IgD-negative memory B cell (primary cell): ENCODE data around the gene SPAG16. TPM values are rescaled to one million over a fixed set of nuclear protein-coding genes. Genes with fewer than 3 reads are reported as not detected.

Experiments
- H3K27ac Mint-ChIP-seq, 3 donors: one replicate each; pipeline ENCODE4 v1.8.0; 2020 to 2022; ENCODE audit warnings: mild to moderate bottlenecking in 3 of 3, mixed read lengths in 3 of 3, moderate library complexity in 1 of 3
- H3K27me3 Mint-ChIP-seq: one replicate; pipeline ENCODE4 v1.8.0; 2021; ENCODE audit warnings: mixed read lengths
- H3K36me3 Mint-ChIP-seq: one replicate; pipeline ENCODE4 v1.8.0; 2020; ENCODE audit warnings: mild to moderate bottlenecking, mixed read lengths
- H3K4me1 Mint-ChIP-seq, 3 donors: one replicate each; pipeline ENCODE4 v1.8.0; 2020 to 2022; ENCODE audit warnings: mixed read lengths in 3 of 3, mild to moderate bottlenecking in 1 of 3
- H3K4me3 Mint-ChIP-seq, 4 donors: one replicate each; pipeline ENCODE4 v1.8.0; 2020 to 2022; ENCODE audit warnings: mild to moderate bottlenecking in 4 of 4, mixed read lengths in 4 of 4, moderate library complexity in 3 of 4
- H3K9me3 Mint-ChIP-seq, 3 donors: one replicate each; pipeline ENCODE4 v1.8.0; 2020 to 2021; ENCODE audit warnings: mixed read lengths in 3 of 3, mild to moderate bottlenecking in 1 of 3
- polyA plus RNA-seq: library from polyadenylated mRNA; unstranded; fragments of 300-500 nt; fragmentation: Illumina TruSeq; gene quantifications from one replicate; pipeline ENCODE4 v1.2.3, GENCODE V29; 2021

The SPAG16 gene
- polyA plus RNA-seq, result 9.1 TPM

DNA sequence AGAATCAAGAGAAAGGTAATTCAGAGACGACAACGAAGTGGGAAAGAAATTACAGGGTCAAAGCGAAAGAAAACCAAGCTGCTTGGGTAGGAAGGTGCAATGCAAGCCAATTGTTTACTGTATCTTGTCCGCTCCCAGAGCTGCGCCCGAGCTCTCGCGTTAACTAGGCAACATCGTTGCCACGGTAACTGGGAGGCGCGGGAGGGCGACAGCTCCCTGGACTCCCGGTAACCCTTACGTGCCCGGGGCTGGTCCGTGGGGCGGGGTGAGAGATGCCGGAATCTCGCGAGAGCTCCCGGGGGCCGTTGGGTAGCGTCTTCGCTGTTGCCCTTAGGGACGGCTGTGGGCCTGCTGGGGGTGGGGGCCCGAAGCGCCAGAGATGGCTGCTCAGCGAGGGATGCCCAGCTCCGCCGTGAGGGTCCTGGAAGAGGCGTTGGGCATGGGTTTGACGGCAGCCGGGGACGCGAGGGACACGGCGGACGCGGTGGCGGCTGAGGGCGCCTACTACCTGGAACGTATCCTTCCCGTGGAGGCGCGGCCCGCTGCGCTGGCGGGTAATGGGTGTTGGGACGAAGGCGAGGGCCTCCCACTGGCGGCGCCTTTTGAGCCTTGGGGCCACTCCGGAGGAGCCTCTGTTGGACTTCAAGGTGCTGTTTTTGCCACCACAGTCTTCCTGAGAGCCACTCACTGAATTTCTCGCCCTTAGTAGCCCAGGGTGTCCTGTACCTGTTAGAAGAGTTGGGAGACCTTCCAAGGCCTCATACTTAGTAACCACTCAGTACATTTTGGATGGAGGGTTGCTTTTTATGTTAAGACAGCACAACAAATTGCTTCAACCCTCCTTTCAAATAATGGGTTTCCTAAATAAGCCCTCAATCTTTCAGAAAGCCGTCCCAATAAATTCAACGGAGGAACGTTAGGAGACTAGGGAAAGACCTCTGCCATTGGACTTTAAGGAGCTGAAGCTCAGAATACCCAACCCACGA lies at the start of gene SPAG16:
Gene SPAG16 (plus strand): TSS at position 360 of the 986 bp plus-strand sequence.
- Mint-ChIP-seq H3K4me1 (peaks cover 21 to 26% (median 24%) of the 10 kb centered on the region in 3 donors), H3K27ac (peak within 1 kb of the TSS; percentile 15 to 98 (median 93))

GRCh38 chr2:213234641-213235040 lies 49.6 kb upstream of the SPAG16 start:
- H3K27ac Mint-ChIP-seq, result no peak overlapping the region
- H3K4me1 Mint-ChIP-seq, result peaks cover 15 to 23% (median 17%) of the 10 kb centered on the region in 3 donors
- H3K27me3 Mint-ChIP-seq, result peaks cover 13% of the 10 kb centered on the region

More for the DNA sequence above, at the start of gene SPAG16:
- peaks cover 3% of the 10 kb centered on the region for H3K36me3 Mint-ChIP-seq
- peak within 1 kb of the TSS; percentile 95 to 98 (median 97) for H3K4me3 Mint-ChIP-seq
- no peaks in the 10 kb centered on the region for H3K9me3 Mint-ChIP-seq
- H3K27me3 Mint-ChIP-seq, result peaks cover 3% of the 10 kb centered on the region

GRCh38 chr2:213235741-213236140 lies 48.5 kb upstream of the SPAG16 start:
- peaks cover 13% of the 10 kb centered on the region for H3K27me3 Mint-ChIP-seq
- H3K36me3 Mint-ChIP-seq, result no peaks in the 10 kb centered on the region
- H3K9me3 Mint-ChIP-seq, result peaks cover 0 to 2% (median 0%) of the 10 kb centered on the region in 3 donors
- H3K4me3 Mint-ChIP-seq, result no peak overlapping the region
- H3K4me1 Mint-ChIP-seq, result peaks cover 12 to 23% (median 17%) of the 10 kb centered on the region in 3 donors
- H3K27ac Mint-ChIP-seq, result no peak overlapping the region

More at GRCh38 chr2:213234641-213235040, 49.6 kb upstream of the SPAG16 start:
- H3K36me3 Mint-ChIP-seq, result no peaks in the 10 kb centered on the region
- peaks cover 0 to 2% (median 0%) of the 10 kb centered on the region in 3 donors for H3K9me3 Mint-ChIP-seq
- no peak overlapping the region for H3K4me3 Mint-ChIP-seq

DNA sequence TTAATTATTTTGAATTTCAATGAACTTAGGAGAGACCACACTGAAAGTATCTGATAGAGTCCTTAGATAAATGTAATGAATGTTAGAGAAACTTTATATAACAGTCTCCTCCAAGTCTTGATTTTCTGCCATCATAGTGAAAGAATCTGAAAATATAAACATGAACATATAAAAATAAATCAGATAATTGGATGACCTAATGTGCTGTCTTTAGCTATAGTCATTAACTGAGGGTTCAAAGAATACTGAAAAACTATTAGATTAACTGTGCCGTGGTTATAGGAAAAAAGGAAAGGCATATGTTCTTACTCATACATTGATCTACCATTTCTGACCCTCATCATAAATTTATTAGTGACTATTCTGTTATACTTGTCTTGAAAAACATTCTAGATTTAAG lies 47.0 kb upstream of the SPAG16 start:
- Mint-ChIP-seq H3K4me3 (no peak overlapping the region), H3K4me1 (peaks cover 12 to 23% (median 17%) of the 10 kb centered on the region in 3 donors), H3K9me3 (peaks cover 0 to 2% (median 0%) of the 10 kb centered on the region in 3 donors), H3K27ac (no peak overlapping the region), H3K36me3 (no peaks in the 10 kb centered on the region), H3K27me3 (peaks cover 13% of the 10 kb centered on the region)

GRCh38 chr2:213237787-213238186 lies 46.5 kb upstream of the SPAG16 start:
- no peak overlapping the region for H3K4me3 Mint-ChIP-seq
- peaks cover 10 to 20% (median 15%) of the 10 kb centered on the region in 3 donors for H3K4me1 Mint-ChIP-seq
- no peaks in the 10 kb centered on the region for H3K36me3 Mint-ChIP-seq

GRCh38 chr2:213238753-213239495 lies 45.3 kb upstream of the SPAG16 start:
- Mint-ChIP-seq H3K27ac (no peak overlapping the region), H3K9me3 (peaks cover 0 to 2% (median 0%) of the 10 kb centered on the region in 3 donors), H3K4me3 (no peak overlapping the region), H3K4me1 (peaks cover 2 to 9% (median 3%) of the 10 kb centered on the region in 3 donors), H3K27me3 (peaks cover 9% of the 10 kb centered on the region), H3K36me3 (no peaks in the 10 kb centered on the region)

More at GRCh38 chr2:213237787-213238186, 46.5 kb upstream of the SPAG16 start:
- Mint-ChIP-seq H3K27ac (no peak overlapping the region), H3K9me3 (peaks cover 0 to 2% (median 0%) of the 10 kb centered on the region in 3 donors), H3K27me3 (peaks cover 13% of the 10 kb centered on the region)

DNA sequence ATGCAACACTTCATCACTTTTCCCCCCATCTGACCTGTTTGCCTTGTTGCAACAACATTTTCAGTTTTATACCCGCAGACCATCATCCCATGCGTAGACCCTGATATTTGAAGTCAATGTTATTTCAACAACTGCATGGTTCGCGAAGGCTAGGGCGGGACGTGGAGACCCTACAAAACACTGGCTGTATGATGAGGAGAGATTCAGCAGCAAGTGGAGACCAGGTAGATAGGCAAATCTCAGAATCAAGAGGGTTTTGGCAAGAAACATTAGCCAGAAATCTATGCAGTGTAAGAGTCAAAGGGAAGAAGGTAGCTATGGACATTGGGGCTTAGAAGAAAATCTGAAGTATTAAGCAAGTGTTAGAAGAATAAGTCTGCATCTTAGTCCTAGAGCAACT lies 42.4 kb upstream of the SPAG16 start:
- H3K36me3 Mint-ChIP-seq, result no peaks in the 10 kb centered on the region
- no peak overlapping the region for H3K4me3 Mint-ChIP-seq
- H3K27ac Mint-ChIP-seq, result no peak overlapping the region
- peaks cover 0 to 2% (median 0%) of the 10 kb centered on the region in 3 donors for H3K4me1 Mint-ChIP-seq
- peaks cover 9% of the 10 kb centered on the region for H3K27me3 Mint-ChIP-seq
- peaks cover 0 to 2% (median 0%) of the 10 kb centered on the region in 3 donors for H3K9me3 Mint-ChIP-seq

DNA sequence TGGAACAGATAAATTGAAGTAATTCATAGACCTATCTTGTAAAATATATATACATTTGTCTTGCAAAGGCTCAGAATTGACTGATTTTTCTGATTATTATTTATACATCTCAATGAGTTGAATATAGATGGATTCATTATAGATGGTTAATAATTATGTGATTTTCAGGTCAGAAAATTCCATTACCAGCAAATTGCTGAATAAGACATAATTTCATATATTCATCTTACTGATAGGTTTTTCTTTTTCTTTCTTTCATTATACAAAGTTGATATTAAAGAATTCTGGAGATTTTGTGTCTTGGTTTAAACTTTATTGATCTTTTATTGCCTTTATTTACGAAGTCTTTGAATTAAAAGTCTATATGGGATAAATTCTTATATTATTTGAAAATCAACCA lies 41.6 kb upstream of the SPAG16 start:
- Mint-ChIP-seq H3K36me3 (no peaks in the 10 kb centered on the region), H3K27me3 (peaks cover 8% of the 10 kb centered on the region), H3K9me3 (peaks cover 0 to 2% (median 0%) of the 10 kb centered on the region in 3 donors), H3K4me1 (peaks cover 0 to 2% (median 0%) of the 10 kb centered on the region in 3 donors), H3K4me3 (no peak overlapping the region), H3K27ac (no peak overlapping the region)

- Mint-ChIP-seq H3K4me1 (peaks cover 0 to 2% (median 0%) of the 10 kb centered on the region in 3 donors), H3K36me3 (no peaks in the 10 kb centered on the region), H3K27me3 (peaks cover 5% of the 10 kb centered on the region), H3K4me3 (no peak overlapping the region), H3K9me3 (peaks cover 0 to 2% (median 0%) of the 10 kb centered on the region in 3 donors), H3K27ac (peak overlapping the region in 1 of 3 donors; percentile 64)
Measured at GRCh38 chr2:213243189-213244044, 40.8 kb upstream of the SPAG16 start.

GRCh38 chr2:213246497-213247281 lies 37.6 kb upstream of the SPAG16 start:
- Mint-ChIP-seq H3K27ac (no peak overlapping the region), H3K36me3 (no peaks in the 10 kb centered on the region), H3K4me1 (peaks cover 0 to 2% (median 0%) of the 10 kb centered on the region in 3 donors), H3K27me3 (no peaks in the 10 kb centered on the region), H3K4me3 (no peak overlapping the region), H3K9me3 (no peaks in the 10 kb centered on the region)

GRCh38 chr2:213247566-213247965 lies 36.7 kb upstream of the SPAG16 start:
- Mint-ChIP-seq H3K27ac (no peak overlapping the region), H3K27me3 (no peaks in the 10 kb centered on the region), H3K4me3 (no peak overlapping the region), H3K36me3 (no peaks in the 10 kb centered on the region), H3K9me3 (no peaks in the 10 kb centered on the region), H3K4me1 (peaks cover 0 to 2% (median 0%) of the 10 kb centered on the region in 3 donors)

DNA sequence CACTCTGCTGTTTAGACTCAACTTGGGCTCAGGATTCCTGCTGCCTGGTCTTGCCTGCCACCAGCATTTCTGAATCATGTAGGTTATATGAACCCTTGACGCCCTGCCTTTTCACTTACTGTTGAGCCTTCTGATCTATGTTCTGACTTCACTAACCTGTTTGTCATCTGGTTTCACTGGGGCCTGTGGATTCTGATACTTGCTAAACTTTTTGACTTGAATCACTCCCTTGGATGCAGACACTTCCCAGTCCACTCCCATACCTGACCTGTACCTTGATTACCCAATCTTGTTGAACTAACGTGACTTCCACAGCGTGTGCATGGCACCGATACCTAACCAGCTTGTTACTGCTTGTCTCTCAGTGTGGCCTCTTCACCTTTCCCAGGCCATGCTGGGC lies 35.6 kb upstream of the SPAG16 start:
- Mint-ChIP-seq H3K27me3 (no peaks in the 10 kb centered on the region), H3K9me3 (no peaks in the 10 kb centered on the region), H3K36me3 (no peaks in the 10 kb centered on the region), H3K4me1 (no peaks in the 10 kb centered on the region), H3K4me3 (no peak overlapping the region), H3K27ac (no peak overlapping the region)

DNA sequence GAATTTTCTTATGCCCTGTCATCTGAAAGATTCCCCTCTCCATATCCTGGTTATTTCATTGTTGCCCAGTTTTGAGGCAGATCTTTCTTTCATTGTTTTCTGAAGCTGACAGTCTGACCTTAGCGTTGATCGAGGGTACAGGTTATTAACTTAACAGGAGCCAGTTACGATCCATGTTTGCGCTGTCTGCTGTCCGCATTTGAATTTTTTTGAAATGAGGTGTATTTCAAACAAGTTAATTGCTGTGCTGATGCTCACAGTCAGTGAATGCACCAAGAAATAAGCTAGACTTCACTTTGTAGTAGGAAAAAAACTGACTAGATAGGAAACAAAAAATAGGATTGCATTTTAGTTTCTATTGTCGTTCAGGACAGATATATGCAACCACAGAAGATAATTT lies 34.8 kb upstream of the SPAG16 start:
- Mint-ChIP-seq H3K4me3 (no peak overlapping the region), H3K9me3 (no peaks in the 10 kb centered on the region), H3K27me3 (no peaks in the 10 kb centered on the region), H3K36me3 (no peaks in the 10 kb centered on the region), H3K27ac (no peak overlapping the region), H3K4me1 (no peaks in the 10 kb centered on the region)
